ENCODE results near the gene TEKTIP1. TPM values are rescaled to one million over a fixed set of nuclear protein-coding genes. Genes with fewer than 3 reads are reported as not detected.

Gene TEKTIP1
- polyA plus RNA-seq, 1 donor from 2014 or later = not detected

DNA sequence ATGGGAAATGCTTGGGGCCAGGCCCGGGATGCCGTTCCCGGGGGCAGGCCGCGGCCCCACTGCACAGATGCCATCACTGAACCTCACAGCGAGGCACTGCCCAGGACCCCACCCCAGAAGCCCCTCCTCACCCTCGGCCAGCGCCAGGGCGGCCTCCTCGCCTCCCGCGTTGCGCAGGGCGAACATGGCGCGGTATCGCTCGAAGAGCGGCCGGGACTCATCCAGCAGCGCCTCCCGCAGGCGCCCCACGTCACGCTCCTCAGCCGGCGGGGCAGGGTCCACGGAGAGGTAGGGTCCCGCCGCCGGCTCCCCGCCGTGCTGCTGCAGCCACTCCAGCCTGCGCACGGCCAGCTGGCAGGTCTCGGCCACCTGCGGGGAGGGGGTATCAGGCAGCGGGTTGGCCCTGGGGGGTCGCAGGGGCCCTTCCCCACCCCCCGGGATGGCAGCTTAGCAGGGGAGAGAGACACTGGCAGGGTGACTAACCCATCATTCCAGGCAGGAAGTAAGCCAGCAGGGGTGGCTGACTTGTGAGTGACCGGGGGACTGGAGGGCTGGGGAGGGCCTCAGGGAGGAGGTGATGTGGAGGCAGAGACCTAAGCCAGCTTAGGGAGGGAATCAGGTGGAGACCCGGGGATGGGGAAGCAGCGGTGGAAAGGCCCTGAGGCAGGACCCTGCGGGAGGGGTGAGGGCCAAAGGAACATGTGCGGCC lies 46.7 kb upstream of the TEKTIP1 start:
- H3K36me3 ChIP-seq (ENCODE audit: insufficient read depth, low read length) = no peaks in the 10 kb centered on the region
- no peak overlapping the region for H3K27ac ChIP-seq (ENCODE audit: low read length)
- no peaks in the 10 kb centered on the region for H3K9me2 ChIP-seq (ENCODE audit: insufficient read depth, low read length)
- H3K9me3 ChIP-seq (ENCODE audit: low read length) = no peaks in the 10 kb centered on the region
- no peak overlapping the region for H3K4me3 ChIP-seq (ENCODE audit: low read length)
- H4K20me1 ChIP-seq (ENCODE audit: insufficient read depth) = no peaks in the 10 kb centered on the region
- H3K79me2 ChIP-seq (replicated peaks; ENCODE audit: insufficient read depth, low read length) = no peaks in the 10 kb centered on the region
- no peaks in the 10 kb centered on the region for H3K27me3 ChIP-seq (ENCODE audit: insufficient read depth, low read depth, low read length)
- no peak overlapping the region for H3K4me2 ChIP-seq (ENCODE audit: low read length)
- TF ChIP-seq EP300 (conservative IDR thresholded peaks at IDR 0.05; ENCODE audit: poor library complexity, severe bottlenecking) (no peak), POLR2AphosphoS5 (IDR thresholded peaks at IDR 0.05) (no peak)
- TF ChIP-seq, protein P1, sequence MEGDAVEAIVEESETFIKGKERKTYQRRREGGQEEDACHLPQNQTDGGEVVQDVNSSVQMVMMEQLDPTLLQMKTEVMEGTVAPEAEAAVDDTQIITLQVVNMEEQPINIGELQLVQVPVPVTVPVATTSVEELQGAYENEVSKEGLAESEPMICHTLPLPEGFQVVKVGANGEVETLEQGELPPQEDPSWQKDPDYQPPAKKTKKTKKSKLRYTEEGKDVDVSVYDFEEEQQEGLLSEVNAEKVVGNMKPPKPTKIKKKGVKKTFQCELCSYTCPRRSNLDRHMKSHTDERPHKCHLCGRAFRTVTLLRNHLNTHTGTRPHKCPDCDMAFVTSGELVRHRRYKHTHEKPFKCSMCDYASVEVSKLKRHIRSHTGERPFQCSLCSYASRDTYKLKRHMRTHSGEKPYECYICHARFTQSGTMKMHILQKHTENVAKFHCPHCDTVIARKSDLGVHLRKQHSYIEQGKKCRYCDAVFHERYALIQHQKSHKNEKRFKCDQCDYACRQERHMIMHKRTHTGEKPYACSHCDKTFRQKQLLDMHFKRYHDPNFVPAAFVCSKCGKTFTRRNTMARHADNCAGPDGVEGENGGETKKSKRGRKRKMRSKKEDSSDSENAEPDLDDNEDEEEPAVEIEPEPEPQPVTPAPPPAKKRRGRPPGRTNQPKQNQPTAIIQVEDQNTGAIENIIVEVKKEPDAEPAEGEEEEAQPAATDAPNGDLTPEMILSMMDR (IDR thresholded peaks at IDR 0.05; ENCODE audit: poor library complexity, severe bottlenecking) = no peak
- H3K9ac ChIP-seq (ENCODE audit: low read length) = no peak overlapping the region
- no peaks in the 10 kb centered on the region for H3F3A ChIP-seq (ENCODE audit: insufficient read depth, low read length, poor library complexity, severe bottlenecking)
- no peak overlapping the region for H2AFZ ChIP-seq (ENCODE audit: low read depth, low read length)

DNA sequence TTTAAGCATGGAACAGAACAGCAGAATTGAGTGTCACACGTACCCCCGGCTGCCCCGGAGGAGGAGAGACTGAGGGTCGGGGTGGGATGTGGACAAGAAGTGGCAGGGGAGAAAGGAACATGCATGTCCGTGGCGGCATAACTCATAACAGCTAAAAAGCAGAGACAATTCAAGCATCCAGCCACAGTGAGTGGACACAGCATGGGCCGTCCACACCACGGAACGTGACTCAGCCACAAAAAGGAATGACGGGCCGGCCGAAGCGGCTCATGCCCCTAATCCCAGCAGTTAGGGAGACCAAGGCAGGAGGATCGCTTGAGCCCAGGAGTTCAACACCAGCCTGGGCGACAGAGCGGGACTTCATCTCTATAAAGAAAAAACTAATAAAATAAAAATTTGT lies 46.1 kb upstream of the TEKTIP1 start:
- TF ChIP-seq, protein P2, sequence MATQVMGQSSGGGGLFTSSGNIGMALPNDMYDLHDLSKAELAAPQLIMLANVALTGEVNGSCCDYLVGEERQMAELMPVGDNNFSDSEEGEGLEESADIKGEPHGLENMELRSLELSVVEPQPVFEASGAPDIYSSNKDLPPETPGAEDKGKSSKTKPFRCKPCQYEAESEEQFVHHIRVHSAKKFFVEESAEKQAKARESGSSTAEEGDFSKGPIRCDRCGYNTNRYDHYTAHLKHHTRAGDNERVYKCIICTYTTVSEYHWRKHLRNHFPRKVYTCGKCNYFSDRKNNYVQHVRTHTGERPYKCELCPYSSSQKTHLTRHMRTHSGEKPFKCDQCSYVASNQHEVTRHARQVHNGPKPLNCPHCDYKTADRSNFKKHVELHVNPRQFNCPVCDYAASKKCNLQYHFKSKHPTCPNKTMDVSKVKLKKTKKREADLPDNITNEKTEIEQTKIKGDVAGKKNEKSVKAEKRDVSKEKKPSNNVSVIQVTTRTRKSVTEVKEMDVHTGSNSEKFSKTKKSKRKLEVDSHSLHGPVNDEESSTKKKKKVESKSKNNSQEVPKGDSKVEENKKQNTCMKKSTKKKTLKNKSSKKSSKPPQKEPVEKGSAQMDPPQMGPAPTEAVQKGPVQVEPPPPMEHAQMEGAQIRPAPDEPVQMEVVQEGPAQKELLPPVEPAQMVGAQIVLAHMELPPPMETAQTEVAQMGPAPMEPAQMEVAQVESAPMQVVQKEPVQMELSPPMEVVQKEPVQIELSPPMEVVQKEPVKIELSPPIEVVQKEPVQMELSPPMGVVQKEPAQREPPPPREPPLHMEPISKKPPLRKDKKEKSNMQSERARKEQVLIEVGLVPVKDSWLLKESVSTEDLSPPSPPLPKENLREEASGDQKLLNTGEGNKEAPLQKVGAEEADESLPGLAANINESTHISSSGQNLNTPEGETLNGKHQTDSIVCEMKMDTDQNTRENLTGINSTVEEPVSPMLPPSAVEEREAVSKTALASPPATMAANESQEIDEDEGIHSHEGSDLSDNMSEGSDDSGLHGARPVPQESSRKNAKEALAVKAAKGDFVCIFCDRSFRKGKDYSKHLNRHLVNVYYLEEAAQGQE (IDR thresholded peaks at IDR 0.05; ENCODE audit: borderline replicate concordance) = no peak
- no peak for TF ChIP-seq MXI1 (conservative IDR thresholded peaks at IDR 0.05; ENCODE audit: poor library complexity, severe bottlenecking)
- TF ChIP-seq, protein P1 (IDR thresholded peaks at IDR 0.05; ENCODE audit: poor library complexity, severe bottlenecking) = no peak
- TF ChIP-seq SMC3 (conservative IDR thresholded peaks at IDR 0.05; ENCODE audit: poor library complexity) = no peak
- TF ChIP-seq EZH2 (IDR thresholded peaks at IDR 0.05; ENCODE audit: borderline replicate concordance, insufficient read depth, low read length, poor library complexity, severe bottlenecking) = no peak
- no peak for TF ChIP-seq RAD21 (conservative IDR thresholded peaks at IDR 0.05)
- TF ChIP-seq POLR2AphosphoS5 (IDR thresholded peaks at IDR 0.05) = no peak
- TF ChIP-seq EP300 (conservative IDR thresholded peaks at IDR 0.05; ENCODE audit: poor library complexity, severe bottlenecking) = no peak
- TF ChIP-seq TAF1 (IDR thresholded peaks at IDR 0.05; ENCODE audit: low read depth) = no peak
- H4K20me1 ChIP-seq (ENCODE audit: insufficient read depth) = no peaks in the 10 kb centered on the region
- H3K4me3 ChIP-seq (ENCODE audit: low read length) = no peak overlapping the region
- no peaks in the 10 kb centered on the region for H3K9me2 ChIP-seq (ENCODE audit: insufficient read depth, low read length)
- no peaks in the 10 kb centered on the region for H3K27me3 ChIP-seq (ENCODE audit: insufficient read depth, low read depth, low read length)
- no peaks in the 10 kb centered on the region for H3K36me3 ChIP-seq (ENCODE audit: insufficient read depth, low read length)
- H3F3A ChIP-seq (ENCODE audit: insufficient read depth, low read length, poor library complexity, severe bottlenecking) = no peaks in the 10 kb centered on the region
- no peak overlapping the region for H3K4me2 ChIP-seq (ENCODE audit: low read length)
- H2AFZ ChIP-seq (ENCODE audit: low read depth, low read length) = no peak overlapping the region
- H3K79me2 ChIP-seq (replicated peaks; ENCODE audit: insufficient read depth, low read length) = peaks cover under 1% of the 10 kb centered on the region
- H3K9ac ChIP-seq (ENCODE audit: low read length) = no peak overlapping the region
- H3K27ac ChIP-seq (ENCODE audit: low read length) = no peak overlapping the region
- no peaks in the 10 kb centered on the region for H3K9me3 ChIP-seq (ENCODE audit: low read length)

Measured in neural cell (in vitro differentiated cells).